SK-N-SH (cell line): Measurements from ENCODE around the gene AJM1.

Experiments used
- RAD21 ChIP-seq: IDR thresholded peaks from 2 replicates; pipeline ENCODE4 v1.6.1; 2012; ENCODE audit warnings: mild to moderate bottlenecking, low read length
- YY1 ChIP-seq: IDR thresholded peaks from 2 replicates; pipeline ENCODE4 v1.4.0; 2012; ENCODE audit warnings: low read depth, mild to moderate bottlenecking
- TF ChIP-seq, protein P1 (sequence below): fragments of 200-600 bp; sonication (generic); IDR thresholded peaks from 2 replicates; pipeline ENCODE4 v1.6.1; 2017; ENCODE audit warnings: antibody characterized with exemption, mild to moderate bottlenecking, moderate library complexity
- TF ChIP-seq, protein P2 (sequence below): IDR thresholded peaks from 2 replicates; pipeline ENCODE4 v1.4.0; 2012; ENCODE audit warnings: low read depth

DNA sequence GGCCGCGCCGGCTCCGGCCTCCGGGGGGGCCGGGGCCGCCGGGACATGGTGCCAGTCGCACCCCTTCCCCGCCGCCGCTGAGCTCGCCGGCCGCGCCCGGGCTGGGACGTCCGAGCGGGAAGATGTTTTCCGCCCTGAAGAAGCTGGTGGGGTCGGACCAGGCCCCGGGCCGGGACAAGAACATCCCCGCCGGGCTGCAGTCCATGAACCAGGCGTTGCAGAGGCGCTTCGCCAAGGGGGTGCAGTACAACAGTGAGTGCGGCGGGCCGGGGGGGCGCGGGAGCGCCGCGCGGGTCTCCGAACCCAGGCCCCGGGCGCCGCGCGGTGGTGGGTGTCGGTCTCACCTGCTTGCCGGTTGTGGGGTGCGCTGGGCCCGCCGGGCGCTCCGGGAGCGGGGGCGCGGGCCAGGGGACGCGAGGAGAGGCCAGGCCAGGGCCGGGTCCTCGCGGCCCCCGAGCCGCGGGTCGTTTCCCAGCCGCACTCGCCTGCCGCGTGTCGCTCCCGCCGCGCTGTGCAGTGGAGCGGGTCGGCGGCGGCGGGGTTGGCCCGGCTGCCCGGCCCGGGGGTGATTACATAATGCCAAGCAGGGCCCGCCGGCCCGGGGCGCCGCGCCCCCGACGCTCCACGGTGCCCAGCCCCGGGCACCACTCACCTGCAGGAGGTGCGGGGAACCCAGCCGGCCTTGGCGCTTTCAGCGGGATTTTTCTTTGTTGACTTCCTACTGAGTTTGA is 34.0 kb upstream of the AJM1 start:
- TF ChIP-seq, protein P1, sequence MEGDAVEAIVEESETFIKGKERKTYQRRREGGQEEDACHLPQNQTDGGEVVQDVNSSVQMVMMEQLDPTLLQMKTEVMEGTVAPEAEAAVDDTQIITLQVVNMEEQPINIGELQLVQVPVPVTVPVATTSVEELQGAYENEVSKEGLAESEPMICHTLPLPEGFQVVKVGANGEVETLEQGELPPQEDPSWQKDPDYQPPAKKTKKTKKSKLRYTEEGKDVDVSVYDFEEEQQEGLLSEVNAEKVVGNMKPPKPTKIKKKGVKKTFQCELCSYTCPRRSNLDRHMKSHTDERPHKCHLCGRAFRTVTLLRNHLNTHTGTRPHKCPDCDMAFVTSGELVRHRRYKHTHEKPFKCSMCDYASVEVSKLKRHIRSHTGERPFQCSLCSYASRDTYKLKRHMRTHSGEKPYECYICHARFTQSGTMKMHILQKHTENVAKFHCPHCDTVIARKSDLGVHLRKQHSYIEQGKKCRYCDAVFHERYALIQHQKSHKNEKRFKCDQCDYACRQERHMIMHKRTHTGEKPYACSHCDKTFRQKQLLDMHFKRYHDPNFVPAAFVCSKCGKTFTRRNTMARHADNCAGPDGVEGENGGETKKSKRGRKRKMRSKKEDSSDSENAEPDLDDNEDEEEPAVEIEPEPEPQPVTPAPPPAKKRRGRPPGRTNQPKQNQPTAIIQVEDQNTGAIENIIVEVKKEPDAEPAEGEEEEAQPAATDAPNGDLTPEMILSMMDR, result no peak
- no peak for TF ChIP-seq RAD21
- TF ChIP-seq, protein P2, sequence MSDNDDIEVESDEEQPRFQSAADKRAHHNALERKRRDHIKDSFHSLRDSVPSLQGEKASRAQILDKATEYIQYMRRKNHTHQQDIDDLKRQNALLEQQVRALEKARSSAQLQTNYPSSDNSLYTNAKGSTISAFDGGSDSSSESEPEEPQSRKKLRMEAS, result no peak
- no peak for TF ChIP-seq YY1
